Thoracic aorta (tissue), 2 donors: ENCODE measurements around the gene ANKRD11. TPM values are rescaled to one million over a fixed set of nuclear protein-coding genes. Genes with fewer than 3 reads are reported as not detected.

ENCODE experiments used
- ATAC-seq: fragments of 150-250 bp; one replicate; pipeline ENCODE4 v1.8.0; 2017; ENCODE audit warnings: low read depth; ENCODE audit not compliant: insufficient number of reproducible peaks, low FRiP score
- DNase-seq: peaks from one replicate; pipeline ENCODE4 v3.0.0-alpha.2; 2020; ENCODE audit warnings: low spot score
- H3K27ac ChIP-seq, 2 donors: fragments of 200-600 bp; sonication (generic); 1 replicate in 1 of 2; 2 replicates in 1 of 2; pipeline ENCODE4 v1.5.1; 2016; ENCODE audit warnings: mild to moderate bottlenecking in 2 of 2, moderate library complexity in 2 of 2
- H3K27me3 ChIP-seq: fragments of 200-600 bp; sonication (generic); replicated peaks from 2 replicates; pipeline ENCODE4 v1.6.0; 2016; ENCODE audit warnings: mild to moderate bottlenecking; ENCODE audit not compliant: insufficient read depth
- H3K36me3 ChIP-seq: fragments of 200-600 bp; sonication (generic); one replicate; pipeline ENCODE4 v1.5.1; 2016
- H3K4me1 ChIP-seq, 2 donors: fragments of 200-600 bp; sonication (generic); 1 replicate in 1 of 2; 2 replicates in 1 of 2; pipeline versions ENCODE4 v1.5.1 to v1.6.0; 2016; ENCODE audit warnings: low read depth in 2 of 2, mild to moderate bottlenecking in 1 of 2; ENCODE audit not compliant: control insufficient read depth in 1 of 2
- H3K4me3 ChIP-seq: fragments of 200-600 bp; sonication (generic); 2 replicates; pipeline ENCODE4 v1.5.1; 2016; ENCODE audit warnings: mild to moderate bottlenecking
- H3K9me3 ChIP-seq: fragments of 200-600 bp; sonication (generic); 2 replicates; pipeline ENCODE4 v1.5.1; 2016
- total RNA-seq, 2 donors: library from RNA; depleted of rRNA; stranded (reverse); fragments of >200 nt; gene quantifications; one replicate each; pipeline versions ENCODE4 v1.1.0 to v1.2.3, GENCODE V29; 2016
- TF ChIP-seq, protein P1 (sequence below): fragments of 200-600 bp; sonication (generic); IDR thresholded peaks from one replicate; pipeline ENCODE4 v1.5.1; 2019; ENCODE audit warnings: antibody characterized with exemption

The ANKRD11 gene
- total RNA-seq, 2 donors from 2014 or later: 125 to 129 TPM

DNA sequence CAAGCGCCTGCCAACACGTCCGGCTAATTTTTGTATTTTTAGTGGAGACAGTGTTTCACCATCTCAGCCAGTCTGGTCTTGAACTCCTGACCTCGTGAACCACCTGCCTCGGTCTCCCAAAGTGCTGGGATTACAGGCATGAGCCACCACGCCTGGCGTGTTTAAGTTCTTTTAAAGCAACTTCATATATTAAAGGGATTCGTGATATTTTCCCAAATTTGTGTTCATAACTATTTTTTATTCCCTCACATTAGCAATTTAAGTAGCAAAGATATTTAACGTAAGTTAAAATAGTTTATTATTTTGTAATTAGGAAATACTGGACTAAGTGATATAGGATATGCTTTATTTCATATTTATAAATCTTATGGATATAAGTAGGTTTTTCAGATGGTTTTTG, 22.1 kb upstream of the ANKRD11 start:
- Histone ChIP-seq H3K4me1 (peaks cover 6 to 15% of the 10 kb centered on the region in 2 donors), H3K27ac (no peak overlapping the region), H3K9me3 (no peaks in the 10 kb centered on the region), H3K36me3 (peaks cover 26% of the 10 kb centered on the region), H3K27me3 (no peaks in the 10 kb centered on the region), H3K4me3 (no peak overlapping the region)
- ATAC-seq (no peak), DNase-seq (no peak)
- TF ChIP-seq, protein P1, sequence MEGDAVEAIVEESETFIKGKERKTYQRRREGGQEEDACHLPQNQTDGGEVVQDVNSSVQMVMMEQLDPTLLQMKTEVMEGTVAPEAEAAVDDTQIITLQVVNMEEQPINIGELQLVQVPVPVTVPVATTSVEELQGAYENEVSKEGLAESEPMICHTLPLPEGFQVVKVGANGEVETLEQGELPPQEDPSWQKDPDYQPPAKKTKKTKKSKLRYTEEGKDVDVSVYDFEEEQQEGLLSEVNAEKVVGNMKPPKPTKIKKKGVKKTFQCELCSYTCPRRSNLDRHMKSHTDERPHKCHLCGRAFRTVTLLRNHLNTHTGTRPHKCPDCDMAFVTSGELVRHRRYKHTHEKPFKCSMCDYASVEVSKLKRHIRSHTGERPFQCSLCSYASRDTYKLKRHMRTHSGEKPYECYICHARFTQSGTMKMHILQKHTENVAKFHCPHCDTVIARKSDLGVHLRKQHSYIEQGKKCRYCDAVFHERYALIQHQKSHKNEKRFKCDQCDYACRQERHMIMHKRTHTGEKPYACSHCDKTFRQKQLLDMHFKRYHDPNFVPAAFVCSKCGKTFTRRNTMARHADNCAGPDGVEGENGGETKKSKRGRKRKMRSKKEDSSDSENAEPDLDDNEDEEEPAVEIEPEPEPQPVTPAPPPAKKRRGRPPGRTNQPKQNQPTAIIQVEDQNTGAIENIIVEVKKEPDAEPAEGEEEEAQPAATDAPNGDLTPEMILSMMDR: no peak

GRCh38 chr16:89511374-89511773, 21.0 kb upstream of the ANKRD11 start:
- no peak overlapping the region for H3K4me3 ChIP-seq
- no peaks in the 10 kb centered on the region for H3K9me3 ChIP-seq
- DNase-seq (no peak), ATAC-seq (no peak)
- H3K27ac ChIP-seq: no peak overlapping the region
- H3K36me3 ChIP-seq: peaks cover 19% of the 10 kb centered on the region
- peaks cover 12 to 23% of the 10 kb centered on the region in 2 donors for H3K4me1 ChIP-seq
- no peaks in the 10 kb centered on the region for H3K27me3 ChIP-seq
- TF ChIP-seq, protein P1: no peak

DNA sequence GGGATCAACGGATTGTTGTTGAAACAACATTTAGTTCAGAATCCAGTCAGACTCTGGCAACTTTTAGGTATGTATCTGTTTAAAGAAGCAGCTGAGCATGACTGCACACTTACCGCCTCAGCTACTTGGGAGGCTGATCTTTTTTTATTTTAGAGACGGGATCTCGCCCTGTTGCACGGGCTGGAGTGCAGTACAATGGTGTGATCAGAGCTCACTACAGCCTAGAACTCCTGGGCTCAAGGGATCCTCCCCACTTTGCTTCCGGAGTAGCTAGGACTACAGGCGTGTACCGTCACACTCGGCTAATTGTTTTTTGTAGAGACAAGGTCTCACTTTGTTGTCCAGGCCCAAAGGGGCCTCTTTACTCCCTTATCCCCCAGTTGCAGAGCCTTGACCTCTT, 20.2 kb upstream of the ANKRD11 start:
- Histone ChIP-seq H3K36me3 (peaks cover 19% of the 10 kb centered on the region), H3K9me3 (no peaks in the 10 kb centered on the region), H3K4me3 (no peak overlapping the region), H3K4me1 (peaks cover 18 to 32% of the 10 kb centered on the region in 2 donors), H3K27me3 (no peaks in the 10 kb centered on the region), H3K27ac (no peak overlapping the region)
- ATAC-seq (no peak), DNase-seq (no peak)
- TF ChIP-seq, protein P1: no peak

- DNase-seq (no peak), ATAC-seq (peak; percentile 65)
- peak within 1 kb of the TSS; percentile 90 for H3K4me3 ChIP-seq
- peak within 1 kb of the TSS; percentile 78 to 84 for H3K27ac ChIP-seq
- peaks cover 18 to 38% of the 10 kb centered on the region in 2 donors for H3K4me1 ChIP-seq
- no peaks in the 10 kb centered on the region for H3K27me3 ChIP-seq
- H3K36me3 ChIP-seq: peaks cover 19% of the 10 kb centered on the region
- TF ChIP-seq, protein P1: no peak
- no peaks in the 10 kb centered on the region for H3K9me3 ChIP-seq
These were observed 17.7 kb upstream of the ANKRD11 start, which contains the start of gene SPG7 for GRCh38 chr16:89507834-89508590. Gene SPG7 (plus strand): TSS chr16:89508403. CDS start chr16:89508418, 15 bp downstream.

GRCh38 chr16:89507214-89507833, 17.0 kb upstream of the ANKRD11 start:
- no peaks in the 10 kb centered on the region for H3K9me3 ChIP-seq
- DNase-seq (no peak), ATAC-seq (no peak)
- peaks cover 17% of the 10 kb centered on the region for H3K36me3 ChIP-seq
- peak overlapping the region; percentile 78 to 84 for H3K27ac ChIP-seq
- TF ChIP-seq, protein P1: no peak
- H3K4me3 ChIP-seq: peak overlapping the region; percentile 90
- H3K4me1 ChIP-seq: peaks cover 18 to 38% of the 10 kb centered on the region in 2 donors
- no peaks in the 10 kb centered on the region for H3K27me3 ChIP-seq
